Testis (tissue), 2 donors: ENCODE results near the gene TGIF1.

Source experiments
- POLR2A ChIP-seq: fragments of 450-650 bp; IDR thresholded peaks from one replicate; pipeline ENCODE4 v1.6.1; 2017; ENCODE audit warnings: antibody characterized with exemption, mild to moderate bottlenecking, moderate library complexity
- TF ChIP-seq, protein P1 (sequence below), 3 experiments: fragments of 450-650 bp in 2 of 3; fragments of 200-600 bp in 1 of 3; sonication (generic) in 1 of 3; IDR thresholded peaks; one replicate each; pipeline ENCODE4 v1.5.1; 2016 to 2019; ENCODE audit warnings: antibody characterized with exemption in 3 of 3, mild to moderate bottlenecking in 2 of 3, moderate library complexity in 1 of 3

GRCh38 chr18:3411327-3411726, 38.6 kb upstream of the TGIF1 start:
- TF ChIP-seq, protein P1, sequence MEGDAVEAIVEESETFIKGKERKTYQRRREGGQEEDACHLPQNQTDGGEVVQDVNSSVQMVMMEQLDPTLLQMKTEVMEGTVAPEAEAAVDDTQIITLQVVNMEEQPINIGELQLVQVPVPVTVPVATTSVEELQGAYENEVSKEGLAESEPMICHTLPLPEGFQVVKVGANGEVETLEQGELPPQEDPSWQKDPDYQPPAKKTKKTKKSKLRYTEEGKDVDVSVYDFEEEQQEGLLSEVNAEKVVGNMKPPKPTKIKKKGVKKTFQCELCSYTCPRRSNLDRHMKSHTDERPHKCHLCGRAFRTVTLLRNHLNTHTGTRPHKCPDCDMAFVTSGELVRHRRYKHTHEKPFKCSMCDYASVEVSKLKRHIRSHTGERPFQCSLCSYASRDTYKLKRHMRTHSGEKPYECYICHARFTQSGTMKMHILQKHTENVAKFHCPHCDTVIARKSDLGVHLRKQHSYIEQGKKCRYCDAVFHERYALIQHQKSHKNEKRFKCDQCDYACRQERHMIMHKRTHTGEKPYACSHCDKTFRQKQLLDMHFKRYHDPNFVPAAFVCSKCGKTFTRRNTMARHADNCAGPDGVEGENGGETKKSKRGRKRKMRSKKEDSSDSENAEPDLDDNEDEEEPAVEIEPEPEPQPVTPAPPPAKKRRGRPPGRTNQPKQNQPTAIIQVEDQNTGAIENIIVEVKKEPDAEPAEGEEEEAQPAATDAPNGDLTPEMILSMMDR (IDR thresholded peaks at IDR 0.05) = no peak
- no peak for TF ChIP-seq POLR2A
